Erythroblast (primary cell): ENCODE data around the gene SOBP.
"Not testable (repeated sequence)": the region's sequence is repeated elsewhere in the genome, so short reads cannot be mapped to it uniquely, and the experiment has no call there.

Experiments used
- GATA1 ChIP-seq: IDR thresholded peaks from 2 replicates; pipeline ENCODE4 v1.6.1; 2011; ENCODE audit warnings: low read depth, mild to moderate bottlenecking, control low read depth, low read length, moderate library complexity
- POLR2A ChIP-seq: IDR thresholded peaks from 2 replicates; pipeline ENCODE4 v1.6.1; 2011; ENCODE audit warnings: mild to moderate bottlenecking, low read length

DNA sequence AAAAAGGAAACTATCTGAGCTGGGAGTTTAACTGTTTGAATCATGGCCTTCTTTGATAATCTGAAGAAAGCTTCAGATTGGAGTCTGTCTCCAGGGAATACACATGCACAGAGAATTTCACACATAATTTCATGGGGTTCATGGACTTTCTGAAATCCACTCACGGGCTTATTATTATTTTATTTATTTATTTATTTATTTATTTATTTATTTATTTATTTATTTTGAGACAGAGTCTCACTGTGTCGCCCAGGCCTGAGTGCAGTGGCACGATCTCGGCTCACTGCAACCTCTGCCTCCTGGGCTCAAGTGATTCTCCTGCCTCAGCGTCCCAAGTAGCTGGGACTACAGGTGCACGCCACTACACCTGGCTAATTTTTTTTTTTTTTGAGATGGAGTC lies 63.2 kb downstream of the SOBP start:
- TF ChIP-seq POLR2A, GATA1: not testable (repeated sequence)
